Stimulated activated CD8-positive, alpha-beta memory T cell treated with anti-CD3 and anti-CD28 coated beads, Interleukin-7, amount 100 ng/mL, for 4 hours (primary cell): ENCODE data around the gene PHACTR3.
"Not testable (repeated sequence)": the region's sequence is repeated elsewhere in the genome, so short reads cannot be mapped to it uniquely, and the experiment has no call there.

Source experiments
- DNase-seq, 2 donors: peaks; one replicate each; pipeline ENCODE4 v3.0.0-alpha.2; 2020; ENCODE audit warnings: low read depth in 2 of 2

The PHACTR3 gene

DNA sequence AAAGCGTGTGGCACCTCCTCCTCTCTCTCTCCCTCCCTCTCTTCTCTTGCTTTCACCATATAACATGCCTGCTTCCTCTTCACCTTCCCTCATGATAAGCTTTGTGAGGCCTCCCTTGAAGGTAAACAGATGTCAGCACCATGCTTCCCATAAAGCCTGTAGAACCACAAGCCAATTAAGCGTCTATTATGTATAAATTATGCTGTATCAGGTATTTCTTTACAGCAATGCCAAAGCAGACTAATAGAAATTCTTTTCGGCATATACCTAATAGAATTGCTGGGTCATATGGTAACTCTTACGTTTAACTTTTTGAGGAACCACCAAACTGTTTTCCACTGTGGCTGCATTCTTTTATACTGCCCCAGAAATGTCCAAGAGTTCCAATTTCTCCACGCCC lies 254.1 kb downstream of the PHACTR3 start:
- DNase-seq, result no peak

DNA sequence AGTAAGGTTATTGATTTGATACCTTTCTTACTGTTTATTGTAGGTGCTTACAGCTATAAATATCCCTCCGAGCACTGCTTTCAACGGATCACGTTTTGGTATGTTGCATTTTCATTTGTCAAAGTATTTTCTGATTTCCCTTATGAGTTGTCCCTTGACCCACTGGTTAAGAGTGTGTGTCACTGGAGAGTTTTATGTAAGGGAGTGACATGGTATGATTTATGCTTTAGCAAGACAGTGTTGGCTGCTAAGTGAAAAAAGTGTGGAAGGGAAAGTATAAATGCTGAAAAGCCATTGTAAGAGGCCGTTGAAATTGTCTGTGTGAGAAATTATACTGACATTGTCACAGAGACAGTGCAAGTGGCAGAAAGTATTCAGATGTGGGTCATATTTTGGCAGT lies 257.1 kb downstream of the PHACTR3 start:
- DNase-seq, result no peak

- no peak for DNase-seq
Measured at GRCh38 chr20:59863058-59863457, 258.7 kb downstream of the PHACTR3 start.

GRCh38 chr20:59864726-59865125 lies 260.4 kb downstream of the PHACTR3 start:
- no peak for DNase-seq

DNA sequence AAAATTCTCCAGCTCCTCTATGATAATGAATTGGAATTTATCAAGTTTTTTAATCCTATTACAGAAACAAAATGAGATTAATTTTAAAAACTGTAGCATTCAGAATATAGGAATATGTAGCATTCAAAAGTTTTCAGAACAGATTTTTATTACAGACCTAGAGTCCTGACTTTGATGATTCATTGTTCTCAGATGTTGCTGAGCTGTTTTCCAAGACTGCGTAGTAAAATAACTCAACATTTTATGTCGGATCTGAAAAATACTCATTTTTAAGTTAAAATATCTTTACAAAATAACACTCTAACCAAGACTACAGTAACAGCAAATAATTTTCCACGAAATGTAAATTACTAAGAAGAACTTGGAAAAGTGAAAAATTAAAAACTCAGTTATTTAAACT lies 262.0 kb downstream of the PHACTR3 start:
- DNase-seq, result no peak

GRCh38 chr20:59871096-59871495 lies 266.8 kb downstream of the PHACTR3 start:
- DNase-seq, result no peak

DNA sequence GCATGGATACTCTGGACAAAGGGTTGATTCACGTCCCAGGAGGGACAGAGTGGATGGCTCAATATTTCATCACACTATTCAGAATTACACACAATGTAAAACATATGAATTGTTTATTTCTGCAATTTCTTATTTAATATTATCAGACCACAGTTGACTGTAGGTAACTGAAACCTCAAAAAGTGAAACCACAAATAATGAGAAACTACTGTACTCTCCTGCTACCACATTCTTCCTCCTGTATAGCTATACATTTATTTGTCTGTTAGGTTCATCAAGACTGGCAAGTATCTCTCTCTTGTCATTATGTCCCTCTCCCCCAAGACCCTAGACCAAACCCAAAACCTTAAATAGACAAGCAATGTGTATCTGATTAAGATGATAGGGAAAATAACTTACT lies 269.1 kb downstream of the PHACTR3 start:
- DNase-seq, result no peak

- DNase-seq, result no peak
Measured at GRCh38 chr20:59880198-59880597, 275.9 kb downstream of the PHACTR3 start.

DNA sequence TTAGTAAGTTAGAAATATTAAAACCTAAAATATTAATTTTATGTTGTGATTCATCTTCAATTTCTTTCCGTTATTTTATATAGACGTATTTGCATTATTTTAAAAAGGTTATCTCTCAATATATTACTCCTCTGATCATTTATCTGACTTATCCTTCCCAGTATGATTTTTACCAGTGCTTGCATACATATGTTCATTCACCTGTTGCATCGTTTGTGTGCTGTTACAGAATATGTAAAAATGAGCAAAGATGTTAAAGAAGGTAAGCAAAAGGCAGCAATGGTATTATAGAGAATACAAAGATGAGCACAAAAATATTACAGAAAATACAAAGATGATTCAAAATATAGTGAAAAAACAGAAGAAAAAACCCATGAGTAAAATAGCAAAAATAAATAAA lies 280.2 kb downstream of the PHACTR3 start:
- no peak for DNase-seq

- DNase-seq, result no peak
Measured at GRCh38 chr20:59888050-59888449, 283.7 kb downstream of the PHACTR3 start.

DNA sequence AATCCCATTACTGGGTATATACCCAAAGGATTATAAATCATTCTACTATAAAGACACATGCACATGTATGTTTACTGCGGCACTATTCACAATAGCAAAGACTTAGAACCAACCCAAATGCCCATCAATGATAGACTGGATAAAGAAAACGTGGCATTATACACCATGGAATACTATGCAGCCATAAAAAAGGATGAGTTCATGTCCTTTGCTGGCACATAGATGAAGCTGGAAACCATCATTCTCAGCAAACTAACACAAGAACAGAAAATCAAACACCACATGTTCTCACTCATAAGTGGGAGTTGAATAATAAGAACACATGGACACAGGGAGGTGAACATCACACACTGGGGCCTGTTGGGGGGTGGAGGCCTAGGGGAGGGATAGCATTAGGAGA lies 285.7 kb downstream of the PHACTR3 start:
- not testable (repeated sequence) for DNase-seq

GRCh38 chr20:59891581-59891980 lies 287.2 kb downstream of the PHACTR3 start:
- no peak for DNase-seq

DNA sequence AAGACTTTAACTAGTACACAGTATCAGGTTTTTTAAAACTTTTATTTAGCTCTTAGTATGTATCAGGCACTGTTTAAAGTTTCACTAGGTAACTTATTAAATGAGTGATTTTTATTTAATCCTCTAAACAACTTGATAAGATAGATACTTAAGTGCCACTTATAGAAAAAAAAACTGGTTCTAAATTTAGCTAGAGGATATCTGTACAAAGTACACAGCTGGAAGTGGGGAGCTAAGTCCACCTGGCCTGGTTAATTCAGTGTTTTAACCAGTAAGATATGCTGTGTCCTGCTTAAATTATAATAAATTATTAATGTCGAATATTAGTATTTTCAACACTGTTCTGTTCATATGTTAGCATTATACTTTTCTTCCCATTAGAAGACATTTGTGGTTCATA lies 291.6 kb downstream of the PHACTR3 start:
- no peak for DNase-seq
